Suprapubic skin (tissue), 4 donors: Measurements from ENCODE around the gene PTP4A2. TPM values are rescaled to one million over a fixed set of nuclear protein-coding genes. Genes with fewer than 3 reads are reported as not detected.

Source experiments
- DNase-seq, 2 donors: peaks; one replicate each; pipeline ENCODE4 v3.0.0-alpha.2; 2019; ENCODE audit warnings: low spot score in 2 of 2
- H3K27ac ChIP-seq: fragments of 200-600 bp; sonication (generic); one replicate; pipeline ENCODE4 v1.5.1; 2019
- H3K27me3 ChIP-seq: fragments of 200-600 bp; sonication (generic); one replicate; pipeline ENCODE4 v1.5.1; 2019
- H3K36me3 ChIP-seq: fragments of 200-600 bp; sonication (generic); one replicate; pipeline ENCODE4 v1.5.1; 2019
- H3K4me1 ChIP-seq: fragments of 200-600 bp; sonication (generic); one replicate; pipeline ENCODE4 v1.5.1; 2019
- H3K4me3 ChIP-seq: fragments of 200-600 bp; sonication (generic); one replicate; pipeline ENCODE4 v1.5.1; 2019; ENCODE audit warnings: mild to moderate bottlenecking
- H3K9me3 ChIP-seq: fragments of 200-600 bp; sonication (generic); one replicate; pipeline ENCODE4 v1.5.1; 2019
- EP300 ChIP-seq: sonication (generic); formaldehyde crosslinking; IDR thresholded peaks from one replicate; pipeline ENCODE4 v1.6.1; 2017; ENCODE audit warnings: antibody characterized with exemption
- POLR2A ChIP-seq, 2 donors: fragments of 450-650 bp; IDR thresholded peaks; one replicate each; pipeline ENCODE4 v1.6.1; 2017; ENCODE audit warnings: antibody characterized with exemption in 2 of 2, mild to moderate bottlenecking in 2 of 2, moderate library complexity in 2 of 2
- POLR2AphosphoS5 ChIP-seq, 3 donors: sonication (generic); formaldehyde crosslinking; IDR thresholded peaks; one replicate each; pipeline ENCODE4 v1.6.1; 2017; ENCODE audit warnings: antibody characterized with exemption in 3 of 3
- WGBS: methylation state at CpG from one replicate; pipeline ENCODE4 v1.1.5; 2018; 5-methylcytosine and 5-hydroxymethylcytosine counted together
- total RNA-seq, 4 donors: library from RNA; depleted of rRNA; stranded (reverse); fragments of >200 nt; gene quantifications; one replicate each; pipeline ENCODE4 v1.1.0, GENCODE V29; 2016
- TF ChIP-seq, protein P1 (sequence below), 2 donors: fragments of 200-600 bp in 1 of 2; fragments of 450-650 bp in 1 of 2; sonication (generic) in 1 of 2; IDR thresholded peaks; one replicate each; pipeline ENCODE4 v1.5.1; 2016 to 2019; ENCODE audit warnings: antibody characterized with exemption in 2 of 2, mild to moderate bottlenecking in 1 of 2, moderate library complexity in 1 of 2

Gene PTP4A2
- total RNA-seq, 4 donors from 2014 or later, result 97.2 to 147 (median 121) TPM

- WGBS, result 76% methylated on average over 1 of the region's 1 CpG
- no peak overlapping the region for H3K4me3 ChIP-seq
- no peak for DNase-seq
These were observed 13.3 kb downstream of the PTP4A2 start for GRCh38 chr1:31924839-31925238.

GRCh38 chr1:31923901-31924535 lies 14.2 kb downstream of the PTP4A2 start:
- peak overlapping the region; percentile 0 for H3K4me3 ChIP-seq
- H3K9me3 ChIP-seq, result no peaks in the 10 kb centered on the region
- TF ChIP-seq EP300 (no peak), POLR2AphosphoS5 (IDR thresholded peaks at IDR 0.05) (no peak), POLR2A (IDR thresholded peaks at IDR 0.05) (no peak)
- TF ChIP-seq, protein P1, sequence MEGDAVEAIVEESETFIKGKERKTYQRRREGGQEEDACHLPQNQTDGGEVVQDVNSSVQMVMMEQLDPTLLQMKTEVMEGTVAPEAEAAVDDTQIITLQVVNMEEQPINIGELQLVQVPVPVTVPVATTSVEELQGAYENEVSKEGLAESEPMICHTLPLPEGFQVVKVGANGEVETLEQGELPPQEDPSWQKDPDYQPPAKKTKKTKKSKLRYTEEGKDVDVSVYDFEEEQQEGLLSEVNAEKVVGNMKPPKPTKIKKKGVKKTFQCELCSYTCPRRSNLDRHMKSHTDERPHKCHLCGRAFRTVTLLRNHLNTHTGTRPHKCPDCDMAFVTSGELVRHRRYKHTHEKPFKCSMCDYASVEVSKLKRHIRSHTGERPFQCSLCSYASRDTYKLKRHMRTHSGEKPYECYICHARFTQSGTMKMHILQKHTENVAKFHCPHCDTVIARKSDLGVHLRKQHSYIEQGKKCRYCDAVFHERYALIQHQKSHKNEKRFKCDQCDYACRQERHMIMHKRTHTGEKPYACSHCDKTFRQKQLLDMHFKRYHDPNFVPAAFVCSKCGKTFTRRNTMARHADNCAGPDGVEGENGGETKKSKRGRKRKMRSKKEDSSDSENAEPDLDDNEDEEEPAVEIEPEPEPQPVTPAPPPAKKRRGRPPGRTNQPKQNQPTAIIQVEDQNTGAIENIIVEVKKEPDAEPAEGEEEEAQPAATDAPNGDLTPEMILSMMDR (IDR thresholded peaks at IDR 0.05), result no peak
- peak overlapping the region; percentile 34 for H3K27ac ChIP-seq
- H3K36me3 ChIP-seq, result peaks cover 5% of the 10 kb centered on the region
- no peak for DNase-seq
- no peaks in the 10 kb centered on the region for H3K27me3 ChIP-seq
- H3K4me1 ChIP-seq, result peaks cover 69% of the 10 kb centered on the region
- WGBS, result 62% methylated on average over 2 of the region's 2 CpGs

More at GRCh38 chr1:31924839-31925238, 13.3 kb downstream of the PTP4A2 start:
- H3K27ac ChIP-seq, result no peak overlapping the region
- TF ChIP-seq POLR2AphosphoS5 (IDR thresholded peaks at IDR 0.05), result no peak
- TF ChIP-seq POLR2A (IDR thresholded peaks at IDR 0.05), result no peak
- TF ChIP-seq, protein P1 (IDR thresholded peaks at IDR 0.05), result no peak
- no peak for TF ChIP-seq EP300
- H3K9me3 ChIP-seq, result no peaks in the 10 kb centered on the region
- no peaks in the 10 kb centered on the region for H3K36me3 ChIP-seq
- H3K27me3 ChIP-seq, result no peaks in the 10 kb centered on the region
- peaks cover 72% of the 10 kb centered on the region for H3K4me1 ChIP-seq

GRCh38 chr1:31920956-31921355 lies 17.2 kb downstream of the PTP4A2 start:
- DNase-seq, result no peak
- peaks cover 17% of the 10 kb centered on the region for H3K36me3 ChIP-seq
- H3K4me1 ChIP-seq, result peaks cover 45% of the 10 kb centered on the region
- H3K9me3 ChIP-seq, result no peaks in the 10 kb centered on the region
- no peaks in the 10 kb centered on the region for H3K27me3 ChIP-seq
- WGBS, result 57% methylated on average over 2 of the region's 2 CpGs
- no peak overlapping the region for H3K4me3 ChIP-seq
- TF ChIP-seq EP300 (no peak), POLR2AphosphoS5 (IDR thresholded peaks at IDR 0.05) (no peak), POLR2A (IDR thresholded peaks at IDR 0.05) (no peak)
- TF ChIP-seq, protein P1 (IDR thresholded peaks at IDR 0.05), result no peak
- H3K27ac ChIP-seq, result no peak overlapping the region

DNA sequence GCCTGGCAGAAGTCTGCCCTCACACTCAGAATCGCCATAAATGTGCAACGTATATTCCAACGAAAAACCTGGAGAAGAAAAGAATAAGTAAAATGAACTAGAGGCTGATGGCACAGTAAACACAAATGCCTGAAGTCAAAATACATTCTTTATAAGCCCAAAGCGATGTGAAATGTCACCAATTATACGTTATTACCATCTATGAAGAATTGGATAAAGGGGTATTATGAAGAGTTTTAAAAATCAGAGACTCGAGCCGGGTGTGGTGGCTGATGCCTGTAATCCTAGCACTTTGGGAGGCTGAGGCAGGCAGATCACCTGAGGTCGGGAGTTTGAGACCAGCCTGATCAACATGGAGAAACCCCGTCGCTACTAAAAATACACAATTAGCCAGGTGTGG lies 18.6 kb downstream of the PTP4A2 start:
- H3K27ac ChIP-seq, result no peak overlapping the region
- TF ChIP-seq POLR2AphosphoS5 (IDR thresholded peaks at IDR 0.05) (no peak), EP300 (no peak), POLR2A (IDR thresholded peaks at IDR 0.05) (no peak)
- TF ChIP-seq, protein P1 (IDR thresholded peaks at IDR 0.05), result no peak
- peaks cover 30% of the 10 kb centered on the region for H3K36me3 ChIP-seq
- H3K4me1 ChIP-seq, result peaks cover 34% of the 10 kb centered on the region
- 95% methylated on average over 10 of the region's 10 CpGs for WGBS
- no peaks in the 10 kb centered on the region for H3K27me3 ChIP-seq
- no peaks in the 10 kb centered on the region for H3K9me3 ChIP-seq
- DNase-seq, result no peak
- no peak overlapping the region for H3K4me3 ChIP-seq

- Histone ChIP-seq H3K36me3 (peaks cover 41% of the 10 kb centered on the region), H3K9me3 (no peaks in the 10 kb centered on the region), H3K4me3 (no peak overlapping the region), H3K27ac (no peak overlapping the region), H3K27me3 (no peaks in the 10 kb centered on the region), H3K4me1 (peaks cover 30% of the 10 kb centered on the region)
- no peak for DNase-seq
- WGBS, result 89% methylated on average over 4 of the region's 4 CpGs
- no peak for TF ChIP-seq POLR2A (IDR thresholded peaks at IDR 0.05)
- TF ChIP-seq, protein P1 (IDR thresholded peaks at IDR 0.05), result no peak
- TF ChIP-seq EP300, result no peak
- TF ChIP-seq POLR2AphosphoS5 (IDR thresholded peaks at IDR 0.05), result no peak
These were observed 22.7 kb downstream of the PTP4A2 start for GRCh38 chr1:31915438-31915837.
